Measurements from ENCODE around the gene TRIM15.
"Not testable (repeated sequence)": the region's sequence is repeated elsewhere in the genome, so short reads cannot be mapped to it uniquely, and the experiment has no call there.

The TRIM15 gene

DNA sequence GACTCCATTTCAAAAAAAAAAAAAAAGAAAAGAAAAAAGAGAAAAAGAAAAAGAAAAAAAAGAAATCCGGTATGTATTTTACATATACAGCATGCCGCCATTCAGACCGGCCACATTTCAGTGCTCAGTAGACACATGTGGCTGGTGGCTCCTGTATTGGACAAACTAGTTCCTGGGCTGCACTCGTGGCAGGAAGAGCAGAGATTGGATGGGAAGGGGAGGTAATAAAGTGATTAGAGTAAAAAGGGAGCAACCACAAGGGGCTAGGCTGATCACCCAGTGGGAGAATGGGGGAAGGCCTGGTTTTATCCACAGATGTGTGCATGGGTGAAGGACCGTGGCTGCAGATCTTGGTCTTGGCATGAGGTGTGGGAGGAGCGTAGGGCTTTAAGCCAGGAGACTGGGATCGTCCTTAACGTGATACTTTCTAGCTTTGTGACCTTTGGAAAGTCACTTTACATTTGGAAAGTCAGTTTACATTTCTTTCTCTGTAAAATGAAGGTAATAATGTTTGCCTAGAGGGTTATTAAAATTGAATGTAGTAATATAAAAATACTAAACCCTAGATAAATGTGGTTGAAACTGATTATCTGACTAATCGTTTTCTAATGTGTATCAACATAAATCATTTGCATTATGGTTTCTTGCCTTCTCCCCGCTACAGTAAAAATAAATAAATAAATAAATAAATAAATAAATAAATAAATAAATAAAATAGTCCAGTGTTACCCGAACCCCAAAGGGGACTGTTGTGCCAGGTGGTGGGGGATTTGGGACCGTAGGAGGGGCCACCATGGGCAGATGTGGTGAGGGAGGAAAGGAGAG, 869 bp upstream of the TRIM15 start:
- DNase-seq (ENCODE audit: low spot score) = no peak

DNA sequence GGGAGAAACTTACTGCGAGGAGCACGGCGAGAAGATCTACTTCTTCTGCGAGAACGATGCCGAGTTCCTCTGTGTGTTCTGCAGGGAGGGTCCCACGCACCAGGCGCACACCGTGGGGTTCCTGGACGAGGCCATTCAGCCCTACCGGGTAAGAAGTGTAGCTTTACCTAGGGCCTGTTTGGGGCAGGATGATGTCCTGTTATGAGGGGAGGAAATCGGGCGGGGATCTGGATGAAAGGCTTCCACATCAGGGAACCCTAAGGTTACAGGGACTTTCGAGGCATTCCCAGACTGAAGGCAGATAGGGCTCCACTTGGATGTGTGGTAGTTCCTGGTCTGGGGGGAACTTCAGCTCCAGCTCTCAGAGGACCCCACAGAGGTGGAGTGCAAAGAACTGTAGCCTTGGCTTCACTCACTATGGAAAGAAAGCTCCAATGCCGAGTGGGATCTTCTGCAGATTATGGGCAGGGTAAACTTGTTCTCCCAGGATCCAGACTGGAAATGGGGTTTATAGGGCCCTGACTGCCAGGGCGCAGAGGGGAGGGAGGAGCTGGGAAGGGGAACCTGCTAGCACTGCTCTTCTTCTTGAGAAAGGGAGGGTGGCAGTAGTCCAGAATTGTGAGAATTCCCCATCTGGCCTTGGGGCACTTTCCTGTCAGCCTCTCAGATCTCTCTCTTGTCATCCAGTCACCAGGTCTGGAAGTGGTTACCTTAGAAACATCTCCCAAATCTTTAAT, 740 bp downstream of the TRIM15 start:
- no peak for DNase-seq (ENCODE audit: low spot score)

DNA sequence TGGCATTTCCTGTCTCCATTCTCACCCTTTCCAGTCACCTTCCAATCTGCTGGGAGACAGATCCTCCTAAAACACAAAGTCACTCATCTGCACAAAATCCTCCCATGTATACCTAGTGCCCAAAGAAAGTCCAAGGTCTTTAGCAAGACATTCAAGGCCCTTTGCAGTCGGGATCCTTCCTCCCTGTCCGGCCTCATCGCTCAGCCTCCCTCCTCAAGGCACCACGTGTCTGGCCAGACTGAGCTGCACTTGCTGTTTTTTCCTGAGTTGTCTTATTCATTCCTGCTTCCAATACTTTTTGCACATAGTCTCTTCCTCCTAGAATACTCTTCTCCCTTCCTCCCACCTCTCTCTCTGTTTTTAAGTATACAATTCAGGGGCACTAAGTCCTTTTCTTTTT, 1.4 kb downstream of the TRIM15 start:
- DNase-seq (ENCODE audit: low spot score) = no peak

DNA sequence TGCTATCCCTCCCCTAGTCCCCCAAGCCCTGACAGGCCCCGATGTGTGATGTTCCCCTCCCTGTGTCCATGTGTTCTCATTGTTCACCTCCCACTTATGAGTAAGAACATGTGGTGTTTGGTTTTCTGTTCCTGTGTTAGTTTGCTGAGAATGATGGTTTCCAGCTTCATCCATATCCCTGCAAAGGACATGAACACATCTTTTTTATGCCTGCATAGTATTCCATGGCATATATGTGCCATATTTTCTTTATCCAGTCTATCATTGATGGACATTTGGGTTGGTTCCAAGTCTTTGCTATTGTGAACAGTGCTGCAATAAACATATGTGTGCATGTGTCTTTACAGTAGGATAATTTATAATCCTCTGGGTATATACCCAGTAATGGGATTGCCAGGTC, 1.9 kb downstream of the TRIM15 start:
- not testable (repeated sequence) for DNase-seq (ENCODE audit: low spot score)

DNA sequence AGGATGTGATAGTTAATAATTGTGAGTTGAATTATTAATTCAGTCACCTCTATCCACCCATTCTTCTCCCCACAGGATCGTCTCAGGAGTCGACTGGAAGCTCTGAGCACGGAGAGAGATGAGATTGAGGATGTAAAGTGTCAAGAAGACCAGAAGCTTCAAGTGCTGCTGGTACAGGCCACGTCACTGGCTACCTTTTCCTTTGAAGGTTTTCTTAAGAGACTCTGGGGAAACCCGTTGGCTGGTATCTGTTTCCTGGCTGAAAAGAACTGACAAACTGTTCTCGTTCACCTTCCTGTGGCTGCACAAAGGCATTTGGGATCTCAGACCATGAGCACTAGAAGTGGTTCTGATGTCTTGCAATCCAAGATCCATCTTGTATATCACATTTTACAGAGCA, 3.8 kb downstream of the TRIM15 start:
- DNase-seq (ENCODE audit: low spot score) = no peak

DNA sequence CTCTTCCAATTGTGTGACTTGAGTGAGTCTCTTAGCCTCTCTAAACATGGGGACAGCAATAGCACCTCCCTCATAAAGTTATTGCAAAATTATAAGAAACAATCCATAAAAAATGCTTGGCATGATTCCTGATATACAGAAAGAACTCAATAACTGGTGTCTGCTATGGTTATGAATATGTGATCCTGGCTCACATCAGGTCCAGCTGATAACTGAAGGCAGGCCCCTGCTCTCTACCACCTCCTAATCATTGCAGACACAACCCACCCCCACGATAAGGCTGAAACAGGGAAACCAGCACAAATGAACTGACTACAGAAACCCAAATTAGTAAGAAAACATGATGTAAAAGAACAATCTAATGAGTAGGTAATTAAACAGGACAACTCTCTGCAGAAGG, 5.4 kb downstream of the TRIM15 start:
- no peak for DNase-seq (ENCODE audit: low spot score)

DNA sequence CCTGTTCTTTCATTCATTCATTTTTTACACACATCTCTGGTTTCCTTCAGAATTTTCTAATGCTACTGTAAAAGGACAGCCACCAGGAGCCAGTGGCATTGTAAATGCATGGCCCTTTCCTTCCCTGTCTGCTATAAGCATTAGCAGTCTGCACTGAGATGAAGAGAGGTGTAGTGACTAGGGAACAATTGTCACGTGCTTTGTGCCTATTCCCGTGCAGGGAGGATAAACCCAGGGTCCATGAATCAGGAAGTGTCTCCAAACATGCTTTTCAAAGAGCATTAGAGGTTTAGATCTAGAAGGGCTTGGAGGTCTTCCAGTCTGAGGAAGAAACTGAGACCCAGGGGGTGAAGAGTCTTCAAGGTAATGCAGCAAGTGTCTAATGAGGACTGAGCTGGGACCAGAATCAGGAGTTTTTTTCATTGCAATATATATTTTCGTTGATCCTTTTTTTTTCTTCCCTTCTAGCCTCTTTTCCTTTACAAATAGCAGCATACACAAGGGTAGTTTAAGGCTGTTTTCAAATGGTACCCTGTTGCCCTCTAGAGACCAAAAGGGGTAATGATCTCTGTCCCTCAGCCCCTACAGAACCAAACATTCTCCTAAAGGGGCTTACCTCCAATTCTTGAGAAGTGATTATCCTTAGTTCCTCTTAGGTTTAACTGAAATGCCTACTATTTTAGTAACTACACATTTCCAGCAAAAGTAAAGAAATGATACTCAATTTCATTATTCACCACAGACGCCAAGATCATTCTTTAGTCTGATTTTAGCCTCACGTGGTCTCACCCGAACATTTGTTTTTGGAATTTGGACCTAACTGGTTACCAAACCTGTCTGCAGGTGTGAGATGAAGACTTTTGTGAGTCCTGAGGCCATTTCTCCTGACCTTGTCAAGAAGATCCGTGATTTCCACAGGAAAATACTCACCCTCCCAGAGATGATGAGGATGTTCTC, 6.6 kb downstream of the TRIM15 start:
- peak; percentile 64 for DNase-seq (ENCODE audit: low spot score)

DNA sequence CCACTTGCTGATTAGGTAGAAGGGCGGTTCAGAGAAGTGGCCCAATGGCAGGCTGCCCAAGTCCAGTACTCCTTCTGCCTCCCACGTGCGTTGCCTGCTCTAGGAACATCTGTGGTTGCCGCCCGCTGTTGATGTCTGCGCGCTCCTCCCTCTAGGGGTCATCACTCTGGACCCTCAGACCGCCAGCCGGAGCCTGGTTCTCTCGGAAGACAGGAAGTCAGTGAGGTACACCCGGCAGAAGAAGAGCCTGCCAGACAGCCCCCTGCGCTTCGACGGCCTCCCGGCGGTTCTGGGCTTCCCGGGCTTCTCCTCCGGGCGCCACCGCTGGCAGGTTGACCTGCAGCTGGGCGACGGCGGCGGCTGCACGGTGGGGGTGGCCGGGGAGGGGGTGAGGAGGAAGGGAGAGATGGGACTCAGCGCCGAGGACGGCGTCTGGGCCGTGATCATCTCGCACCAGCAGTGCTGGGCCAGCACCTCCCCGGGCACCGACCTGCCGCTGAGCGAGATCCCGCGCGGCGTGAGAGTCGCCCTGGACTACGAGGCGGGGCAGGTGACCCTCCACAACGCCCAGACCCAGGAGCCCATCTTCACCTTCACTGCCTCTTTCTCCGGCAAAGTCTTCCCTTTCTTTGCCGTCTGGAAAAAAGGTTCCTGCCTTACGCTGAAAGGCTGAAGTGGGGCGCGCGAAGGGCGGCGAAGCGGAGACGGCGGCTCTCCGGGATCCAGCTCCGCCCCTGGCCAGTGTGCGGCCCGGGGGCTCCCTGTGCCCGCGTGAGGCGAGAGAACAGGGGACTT, 8.5 kb downstream of the TRIM15 start:
- peak; percentile 35 for DNase-seq (ENCODE audit: low spot score)

DNA sequence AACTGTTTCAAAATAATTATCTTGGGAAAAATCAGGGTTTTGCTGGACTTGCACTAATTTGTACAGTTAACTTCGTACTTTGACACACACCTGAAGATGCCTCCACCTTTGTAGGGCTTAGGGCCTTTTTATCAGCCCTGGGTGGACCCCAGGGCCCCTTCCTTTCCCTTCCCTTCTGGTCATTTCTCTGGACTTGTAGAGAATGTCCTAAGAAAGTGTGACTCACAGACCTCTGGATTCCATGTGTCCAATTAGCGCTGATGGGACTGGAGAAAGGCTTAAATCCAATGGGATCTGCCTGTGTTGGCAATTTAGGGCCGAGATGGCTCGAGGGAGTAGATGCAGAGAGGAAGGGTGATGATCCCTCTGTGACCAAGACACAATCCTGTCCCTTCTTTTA, 9.3 kb downstream of the TRIM15 start:
- no peak for DNase-seq (ENCODE audit: low spot score)

DNA sequence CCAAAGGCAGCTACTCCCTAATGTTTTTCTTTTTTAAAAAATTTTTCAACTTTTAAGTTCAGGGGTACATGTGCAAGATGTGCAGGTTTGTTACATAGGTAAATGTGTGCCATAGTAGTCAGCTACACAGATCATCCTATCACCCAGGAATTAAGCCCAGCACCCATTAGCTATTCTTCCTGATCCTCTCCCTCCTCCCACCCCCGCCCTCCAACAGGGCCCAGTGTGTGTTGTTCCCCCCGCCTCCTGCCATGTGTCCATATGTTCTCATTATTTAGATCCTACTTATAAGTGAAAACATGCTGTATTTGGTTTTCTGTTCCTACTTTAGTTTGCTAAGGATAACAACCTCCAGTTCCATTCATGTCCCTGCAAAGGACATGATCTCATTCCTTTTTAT, 12.4 kb downstream of the TRIM15 start:
- DNase-seq (ENCODE audit: low spot score) = no peak

DNA sequence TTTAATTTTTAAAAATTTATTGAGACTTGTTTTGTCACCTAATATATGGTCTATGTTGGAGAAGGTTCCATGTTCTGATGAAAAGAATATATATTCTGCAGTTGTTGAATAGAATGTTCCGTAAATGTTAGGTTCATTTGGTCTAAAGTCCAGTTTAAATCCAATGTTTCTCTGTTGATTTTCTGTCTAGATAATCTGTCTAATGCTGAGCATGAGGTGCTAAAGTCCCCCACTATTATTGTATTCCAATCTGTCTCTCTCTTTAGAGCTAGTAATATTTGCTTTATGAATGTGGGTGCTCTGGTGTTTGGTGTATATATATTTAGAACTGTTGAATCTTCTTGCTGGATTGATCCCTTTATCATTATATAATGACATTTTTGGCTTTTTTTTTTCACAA, 15.5 kb downstream of the TRIM15 start:
- DNase-seq (ENCODE audit: low spot score) = no peak

DNA sequence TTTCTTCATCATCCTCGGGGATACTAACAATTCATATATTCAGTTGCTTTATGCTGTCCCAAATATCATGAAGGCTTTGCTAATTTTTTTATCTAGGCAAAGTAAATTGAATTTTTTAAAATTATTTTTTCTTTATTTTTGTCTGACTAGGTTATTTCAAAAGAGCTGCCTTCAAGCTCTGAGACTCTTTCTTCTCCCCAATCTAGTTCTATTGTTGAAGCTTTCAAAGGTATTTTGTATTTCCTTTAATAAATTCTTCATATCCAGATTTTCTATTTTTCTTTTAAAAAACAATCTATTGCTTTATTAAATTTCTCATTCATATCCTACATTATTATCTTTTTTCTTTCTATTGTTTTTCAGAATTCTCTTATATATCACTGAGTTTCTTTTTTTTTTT, 16.8 kb downstream of the TRIM15 start:
- DNase-seq (ENCODE audit: low spot score) = no peak

DNA sequence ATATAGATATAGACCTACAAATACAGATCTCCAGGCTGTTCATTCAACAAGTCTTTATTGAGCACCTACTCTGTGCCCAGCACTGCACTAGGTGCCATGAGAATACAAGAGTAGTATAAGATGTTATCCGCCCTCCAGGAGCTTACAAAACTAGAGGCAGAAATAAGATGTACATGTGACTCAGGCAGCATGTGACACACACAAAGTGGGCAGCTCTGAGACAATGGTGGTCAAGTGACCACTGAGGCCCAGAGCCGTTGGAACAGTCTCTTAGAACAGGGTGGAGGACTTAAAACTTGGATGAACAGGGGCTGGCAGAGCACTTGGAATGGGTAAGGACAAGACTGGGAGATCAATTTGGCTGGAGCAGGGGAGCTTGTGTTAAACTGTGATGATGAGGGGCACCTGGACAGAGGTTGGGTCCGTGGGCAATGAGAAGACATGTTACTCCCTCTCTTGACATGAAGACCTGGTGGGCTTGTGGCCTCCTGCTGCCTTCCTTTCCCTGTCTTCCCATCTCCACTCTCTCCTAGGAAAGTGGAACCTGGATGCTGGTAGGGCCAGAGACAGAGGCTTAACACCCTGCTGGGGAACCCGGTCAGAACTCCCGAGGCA, 21.2 kb downstream of the TRIM15 start:
- no peak for DNase-seq (ENCODE audit: low spot score)

DNA sequence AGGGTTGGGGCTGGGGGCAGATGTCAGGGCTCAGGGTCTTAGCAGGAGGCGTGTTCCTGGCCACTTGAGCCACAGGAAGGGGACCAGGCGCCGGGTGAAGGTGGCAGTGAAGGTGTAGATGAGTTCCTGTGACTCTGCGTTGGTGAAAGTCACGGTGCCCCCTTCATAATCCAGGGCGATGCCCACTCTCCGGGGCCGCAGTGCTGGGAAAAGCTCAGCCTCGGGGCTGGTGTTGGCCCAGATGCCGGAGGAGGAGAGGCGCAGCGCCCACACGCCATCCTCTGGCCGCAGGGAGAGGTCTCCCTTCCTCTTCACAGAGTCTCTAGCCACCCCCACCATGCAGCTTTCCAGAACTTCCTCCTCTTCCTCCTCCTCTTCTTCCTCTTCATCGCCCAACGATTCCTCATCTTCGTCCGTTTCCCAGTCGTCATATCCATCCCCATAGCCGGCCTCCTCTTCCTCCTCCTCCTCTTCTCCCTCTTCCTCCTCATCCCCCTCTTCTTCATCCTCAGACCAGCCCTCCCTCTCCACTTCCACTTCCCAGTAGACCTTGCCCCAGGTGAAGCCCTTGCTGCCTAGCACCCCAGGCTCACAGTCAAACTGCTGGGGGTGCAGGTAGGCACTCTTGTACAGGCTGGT, 22.6 kb downstream of the TRIM15 start:
- no peak for DNase-seq (ENCODE audit: low spot score)

DNA sequence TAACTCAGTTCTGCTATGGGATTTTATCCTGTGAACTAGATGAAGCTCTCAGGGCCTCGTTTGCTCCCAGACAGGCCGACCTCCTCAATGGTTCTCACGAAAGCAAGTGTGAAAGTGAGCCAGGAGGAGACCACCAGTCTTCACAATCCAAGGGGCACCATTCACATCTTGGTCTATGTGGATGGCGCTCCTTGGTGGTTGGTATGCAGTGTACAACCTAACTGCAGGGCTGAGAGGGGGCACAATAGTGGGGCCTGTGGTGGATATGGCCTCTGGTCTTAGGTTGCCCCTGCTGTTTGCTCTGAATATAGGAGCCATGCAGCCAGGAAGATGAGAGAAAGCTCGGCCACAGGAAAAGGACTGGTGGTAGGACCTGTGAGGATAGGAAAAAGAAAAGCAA, 25.2 kb downstream of the TRIM15 start:
- DNase-seq (ENCODE audit: low spot score) = no peak

DNA sequence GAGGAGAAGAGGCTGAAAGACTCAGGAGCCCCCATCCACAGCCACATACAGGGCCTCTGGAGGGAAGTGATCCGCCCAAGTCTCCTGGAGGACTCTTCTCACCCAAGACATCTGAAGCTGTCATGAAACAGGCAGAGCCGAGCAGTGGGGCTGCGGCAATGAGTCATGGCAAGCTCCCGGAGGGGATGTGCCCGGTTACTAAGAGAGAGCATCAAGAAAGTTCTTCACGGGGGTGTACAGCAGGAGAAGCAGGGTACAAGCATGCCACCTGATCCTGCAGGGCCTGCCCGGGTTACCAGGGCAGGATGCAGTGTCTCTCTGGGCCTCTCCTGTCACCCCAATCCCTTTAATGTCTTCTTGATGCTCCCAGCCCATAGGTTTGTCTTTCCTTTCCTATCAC, 28.7 kb downstream of the TRIM15 start:
- DNase-seq (ENCODE audit: low spot score) = no peak

DNA sequence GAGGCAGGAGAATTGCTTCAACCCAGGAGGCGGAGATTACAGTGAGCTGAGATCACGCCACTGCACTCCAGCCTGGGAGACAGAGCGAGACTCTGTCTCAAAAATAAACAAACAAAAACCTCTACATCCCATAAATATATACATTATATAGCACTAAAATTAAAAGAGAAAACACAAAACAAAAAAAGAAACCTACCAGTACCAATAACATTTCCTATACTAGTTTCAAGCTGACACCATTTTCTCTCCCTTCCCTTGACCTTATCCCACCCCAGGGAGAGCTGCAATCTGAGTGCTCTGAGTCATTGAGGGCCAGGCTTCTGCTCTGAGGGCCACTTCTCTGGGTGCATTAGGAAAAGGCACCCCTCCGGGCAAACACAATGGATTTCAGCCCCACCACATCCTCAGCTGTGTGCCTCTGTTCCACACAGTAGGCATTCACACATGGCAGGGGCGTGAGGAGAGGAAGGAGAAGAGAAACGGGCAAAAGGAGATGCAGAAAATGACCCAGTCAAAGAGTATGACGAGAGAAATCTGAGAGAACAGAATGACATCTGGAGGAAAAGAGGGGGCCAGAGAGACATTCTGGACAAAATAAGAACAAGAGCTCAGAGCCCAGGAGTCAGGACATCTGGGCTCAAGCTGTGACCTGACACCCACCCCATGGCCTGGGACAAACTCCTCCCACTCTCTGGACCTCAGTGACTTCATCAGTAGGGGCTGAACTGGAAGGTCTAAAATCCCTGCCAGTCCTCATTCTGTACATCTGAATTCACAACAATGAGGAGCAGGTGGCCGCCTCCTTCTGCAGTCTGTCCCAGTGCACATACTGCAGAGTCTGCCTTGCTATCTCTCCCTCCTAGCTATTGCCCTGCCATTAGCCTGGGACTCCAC, 31.7 kb downstream of the TRIM15 start:
- no peak for DNase-seq (ENCODE audit: low spot score)

DNA sequence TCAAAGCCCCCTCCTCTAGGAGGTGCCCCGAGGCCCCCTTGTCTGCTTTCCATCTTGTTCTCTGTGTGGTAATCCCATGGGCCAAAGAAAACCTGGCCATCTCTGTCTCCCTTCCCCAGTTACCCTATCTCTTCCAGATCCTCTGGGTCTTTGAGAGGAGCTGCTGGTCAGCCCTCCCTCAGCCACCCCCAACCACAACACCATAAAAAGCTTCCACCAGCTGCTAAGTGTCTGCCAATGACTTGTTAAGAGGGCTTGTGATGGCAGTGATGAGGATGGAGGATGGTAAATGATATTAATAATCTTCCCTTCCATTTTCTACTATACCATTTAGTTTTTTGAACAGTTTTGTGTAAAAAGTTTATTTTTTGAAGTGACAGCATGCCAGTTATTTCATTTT, 32.6 kb downstream of the TRIM15 start:
- no peak for DNase-seq (ENCODE audit: low spot score)

DNA sequence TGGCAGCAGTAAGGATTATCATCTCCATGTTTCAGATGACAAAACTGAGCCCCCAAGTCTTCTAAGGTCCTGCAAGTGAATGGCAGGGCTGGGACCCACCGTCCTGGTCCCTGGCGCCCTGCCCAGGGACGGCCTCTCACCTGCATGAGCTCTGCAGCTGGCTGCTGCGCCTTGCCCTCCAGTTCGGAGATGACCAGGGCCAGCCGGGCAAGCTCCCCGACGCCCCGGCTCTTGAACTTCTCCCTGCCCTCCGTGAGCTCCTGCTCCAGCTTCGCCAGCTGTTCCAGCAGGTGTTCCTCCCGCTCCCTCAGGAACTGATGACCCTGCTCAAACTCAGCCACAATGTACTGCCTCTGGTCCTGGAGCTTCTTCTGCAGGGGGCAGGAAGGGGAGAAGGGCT, 33.0 kb downstream of the TRIM15 start:
- DNase-seq (ENCODE audit: low spot score) = no peak

Measured in AG20443 (cell line).